IMR-90 (cell line): ENCODE results near the gene RBPJ. TPM values are rescaled to one million over a fixed set of nuclear protein-coding genes. Genes with fewer than 3 reads are reported as not detected.

Source experiments
- ATAC-seq: fragments of 200-7000 bp; cut with Tn5 transposase; 2 replicates; pipeline ENCODE4 v1.9.1; 2020; ENCODE audit warnings: low read depth, mild to moderate bottlenecking, moderate library complexity
- BruUV-seq: library from RNA; stranded (reverse); fragments of 400-500 nt; replicated peaks from 2 replicates; lab custom pipeline; 2021; lab: Mats Ljungman, UMichigan
- CTCF ChIA-PET: fragments of 300-600 bp; formaldehyde crosslinking; extraction: SDS; loops from one replicate; lab custom pipeline; 2021; ENCODE audit warnings: antibody characterized with exemption; lab: Yijun Ruan, JAX
- POLR2A ChIA-PET: fragments of 300-600 bp; sonication (Branson Sonifier 250); formaldehyde crosslinking; loops from one replicate; lab custom pipeline; 2022; ENCODE audit warnings: antibody characterized with exemption; ENCODE audit not compliant: unreplicated experiment; lab: Charles Lee
- DNase-seq: peaks from one replicate; pipeline ENCODE4 v3.0.0; 2013
- H2AFZ ChIP-seq: replicated peaks from 2 replicates; pipeline ENCODE3; 2013; ENCODE audit warnings: low read length, mild to moderate bottlenecking; ENCODE audit not compliant: poor library complexity
- H2AK5ac ChIP-seq: 2 replicates; pipeline ENCODE4 v1.6.1; 2013; ENCODE audit warnings: low read depth, low read length, inconsistent platforms
- H2AK9ac ChIP-seq: replicated peaks from 2 replicates; pipeline ENCODE3; 2013; ENCODE audit warnings: mild to moderate bottlenecking, low read depth, low read length, moderate library complexity; ENCODE audit not compliant: poor library complexity
- H2BK120ac ChIP-seq: 2 replicates; pipeline ENCODE4 v1.6.1; 2013; ENCODE audit warnings: low read depth, low read length, inconsistent platforms
- H2BK15ac ChIP-seq: 3 replicates; pipeline ENCODE4 v1.6.1; 2013; ENCODE audit warnings: low read depth, low read length, inconsistent platforms
- H2BK20ac ChIP-seq: 2 replicates; pipeline ENCODE4 v1.6.1; 2013; ENCODE audit warnings: low read depth, mild to moderate bottlenecking, inconsistent platforms, low read length, moderate library complexity
- H2BK5ac ChIP-seq: 2 replicates; pipeline ENCODE4 v1.6.1; 2013; ENCODE audit warnings: mild to moderate bottlenecking, low read depth, low read length, inconsistent platforms; ENCODE audit not compliant: poor library complexity, severe bottlenecking
- H3K14ac ChIP-seq: replicated peaks from 2 replicates; pipeline ENCODE4 v1.6.1; 2013; ENCODE audit warnings: low read depth, low read length, inconsistent platforms
- H3K18ac ChIP-seq: 2 replicates; pipeline ENCODE4 v1.6.1; 2013; ENCODE audit warnings: low read depth, low read length, control low read depth
- H3K23ac ChIP-seq: 2 replicates; pipeline ENCODE4 v1.6.1; 2013; ENCODE audit warnings: low read depth, low read length, inconsistent platforms
- H3K27ac ChIP-seq: 2 replicates; pipeline ENCODE4 v1.5.1; 2013; ENCODE audit warnings: mild to moderate bottlenecking, control low read depth, low read length; ENCODE audit not compliant: insufficient read depth
- H3K27me3 ChIP-seq: 2 replicates; pipeline ENCODE4 v1.6.1; 2013; ENCODE audit warnings: low read length; ENCODE audit not compliant: control insufficient read depth, insufficient read depth
- H3K36me3 ChIP-seq: 2 replicates; pipeline ENCODE4 v1.6.1; 2013; ENCODE audit warnings: low read length, mixed read lengths; ENCODE audit not compliant: control insufficient read depth, insufficient read depth
- H3K4ac ChIP-seq: 2 replicates; pipeline ENCODE4 v1.6.1; 2013; ENCODE audit warnings: low read depth, low read length, inconsistent platforms
- H3K4me1 ChIP-seq: 2 replicates; pipeline ENCODE4 v1.6.1; 2013; ENCODE audit warnings: low read length, mixed read lengths; ENCODE audit not compliant: control insufficient read depth, insufficient read depth
- H3K4me2 ChIP-seq: 2 replicates; pipeline ENCODE4 v1.6.1; 2013; ENCODE audit warnings: low read depth, mild to moderate bottlenecking, control low read depth, low read length, moderate library complexity
- H3K4me3 ChIP-seq: 2 replicates; pipeline ENCODE4 v1.5.1; 2013; ENCODE audit warnings: low read depth, mild to moderate bottlenecking, control low read depth, low read length, moderate library complexity; ENCODE audit not compliant: insufficient read depth
- H3K56ac ChIP-seq: 2 replicates; pipeline ENCODE4 v1.6.1; 2013; ENCODE audit warnings: low read length, inconsistent platforms; ENCODE audit not compliant: insufficient read depth; ENCODE audit errors: extremely low read depth
- H3K79me1 ChIP-seq, 2 experiments: 2 replicates each; pipeline ENCODE4 v1.6.1; 2013; ENCODE audit warnings: low read length in 2 of 2, inconsistent platforms in 1 of 2, low read depth in 1 of 2
- H3K9ac ChIP-seq: 2 replicates; pipeline ENCODE4 v1.6.1; 2013; ENCODE audit warnings: low read depth, low read length, control low read depth
- H3K9me1 ChIP-seq: 2 replicates; pipeline ENCODE4 v1.6.1; 2013; ENCODE audit warnings: low read length, inconsistent platforms; ENCODE audit not compliant: insufficient read depth
- H3K9me3 ChIP-seq: 2 replicates; pipeline ENCODE4 v1.6.1; 2013; ENCODE audit warnings: low read length; ENCODE audit not compliant: control insufficient read depth, insufficient read depth
- H4K20me1 ChIP-seq: 2 replicates; pipeline ENCODE4 v1.6.1; 2013; ENCODE audit warnings: low read length, inconsistent platforms; ENCODE audit not compliant: insufficient read depth
- H4K5ac ChIP-seq: 2 replicates; pipeline ENCODE4 v1.6.1; 2013; ENCODE audit warnings: mild to moderate bottlenecking, low read depth, low read length, control low read depth
- H4K8ac ChIP-seq, 2 experiments: 2 replicates each; pipeline ENCODE4 v1.6.1; 2013; ENCODE audit warnings: low read depth in 2 of 2, low read length in 2 of 2, control low read depth in 1 of 2, inconsistent platforms in 1 of 2
- H4K91ac ChIP-seq: 2 replicates; pipeline ENCODE4 v1.6.1; 2013; ENCODE audit warnings: low read depth, low read length, inconsistent platforms; ENCODE audit not compliant: insufficient read depth
- BHLHE40 ChIP-seq: fragments of 150-350 bp; IDR thresholded peaks from 2 replicates; pipeline ENCODE4 v1.6.1; 2016; ENCODE audit warnings: mild to moderate bottlenecking, low read depth, low read length
- CEBPB ChIP-seq: IDR thresholded peaks from 2 replicates; pipeline ENCODE4 v1.6.1; 2012; ENCODE audit warnings: low read depth, low read length, improper control_type of control experiment
- CHD1 ChIP-seq: IDR thresholded peaks from 2 replicates; pipeline ENCODE4 v1.6.1; 2012; ENCODE audit warnings: low read depth, low read length, improper control_type of control experiment
- CTCF ChIP-seq: conservative IDR thresholded peaks from 2 replicates; pipeline ENCODE4 v1.5.1; 2012; ENCODE audit warnings: mild to moderate bottlenecking, low read depth, low read length, improper control_type of control experiment
- ELK1 ChIP-seq: fragments of 150-350 bp; IDR thresholded peaks from 2 replicates; pipeline ENCODE4 v1.6.1; 2016; ENCODE audit warnings: low read depth, mild to moderate bottlenecking, low read length, moderate library complexity, borderline replicate concordance
- FOS ChIP-seq: fragments of 150-350 bp; IDR thresholded peaks from 2 replicates; pipeline ENCODE4 v1.6.1; 2016; ENCODE audit warnings: low read depth, low read length
- MAFK ChIP-seq: IDR thresholded peaks from 2 replicates; pipeline ENCODE4 v1.6.1; 2012; ENCODE audit warnings: low read depth, low read length, improper control_type of control experiment
- MAZ ChIP-seq: IDR thresholded peaks from 2 replicates; pipeline ENCODE4 v1.6.1; 2012; ENCODE audit warnings: low read depth, mild to moderate bottlenecking, low read length, improper control_type of control experiment, moderate library complexity, borderline replicate concordance
- MXI1 ChIP-seq: IDR thresholded peaks from 2 replicates; pipeline ENCODE4 v1.6.1; 2012; ENCODE audit warnings: low read depth, mild to moderate bottlenecking, low read length, moderate library complexity, borderline replicate concordance
- NFE2L2 ChIP-seq: fragments of 150-350 bp; IDR thresholded peaks from 2 replicates; pipeline ENCODE4 v1.6.1; 2016; ENCODE audit warnings: low read depth, mild to moderate bottlenecking, low read length
- POLR2A ChIP-seq: IDR thresholded peaks from 2 replicates; pipeline ENCODE4 v1.6.1; 2012; ENCODE audit warnings: mild to moderate bottlenecking, low read depth, low read length
- RAD21 ChIP-seq: IDR thresholded peaks from 2 replicates; pipeline ENCODE4 v1.6.1; 2012; ENCODE audit warnings: low read length, improper control_type of control experiment
- RCOR1 ChIP-seq: IDR thresholded peaks from 2 replicates; pipeline ENCODE4 v1.6.1; 2012; ENCODE audit warnings: mild to moderate bottlenecking, low read length, improper control_type of control experiment; ENCODE audit not compliant: insufficient replicate concordance
- RFX5 ChIP-seq: IDR thresholded peaks from 2 replicates; pipeline ENCODE4 v1.8.0; 2012; ENCODE audit warnings: low read depth, mild to moderate bottlenecking, low read length, moderate library complexity
- SMC3 ChIP-seq: fragments of 150-350 bp; IDR thresholded peaks from 2 replicates; pipeline ENCODE4 v1.6.1; 2016; ENCODE audit warnings: low read depth, mild to moderate bottlenecking, antibody characterized with exemption, low read length, moderate library complexity
- USF2 ChIP-seq: fragments of 150-350 bp; IDR thresholded peaks from 2 replicates; pipeline ENCODE4 v1.6.1; 2017; ENCODE audit warnings: mild to moderate bottlenecking, antibody characterized with exemption, low read length, low read depth
- WGBS, 2 experiments: methylation state at CpG; one replicate each; pipeline versions ENCODE4 v1.1.5 to v1.1.7; 2013; ENCODE audit warnings: missing lambda C conversion rate in 2 of 2; ENCODE audit not compliant: insufficient read length in 1 of 2; ENCODE audit errors: extremely low coverage in 2 of 2; 5-methylcytosine and 5-hydroxymethylcytosine counted together
- dilution Hi-C: fragments of 300-500 bp; cut with HindIII; formaldehyde crosslinking; loops from one replicate; pipeline ENCODE4 v1.14.3; 2018; ENCODE audit warnings: low sequenced_read_pairs; ENCODE audit not compliant: unreplicated experiment
- in situ Hi-C: fragments of 300-500 bp; cut with MboI; formaldehyde crosslinking; loops from 3 replicates; pipeline ENCODE4 v1.14.3; 2019; ENCODE audit warnings: low sequenced_read_pairs, inconsistent platforms, mixed read lengths
- intact Hi-C: fragments of 100-400 bp; cut with micrococcal nuclease; formaldehyde crosslinking; loops from 2 replicates; pipeline ENCODE4 v1.10.0; 2022
- polyA plus RNA-seq, 3 experiments: library from polyadenylated mRNA; depleted of rRNA; stranded (reverse); fragments of >200 nt; gene quantifications; 2 replicates each; pipeline ENCODE4 v1.2.3, GENCODE V29; 2012; ENCODE audit warnings: low replicate concordance in 1 of 3
- total RNA-seq: library from RNA; depleted of rRNA; stranded (reverse); fragments of >200 nt; gene quantifications from 2 replicates; pipeline ENCODE4 v1.2.3, GENCODE V29; 2012

Gene RBPJ
- total and polyA plus RNA-seq, 2 of the 4 experiments (the other 2 are of a cell fraction) = 50.3 to 148 TPM

DNA sequence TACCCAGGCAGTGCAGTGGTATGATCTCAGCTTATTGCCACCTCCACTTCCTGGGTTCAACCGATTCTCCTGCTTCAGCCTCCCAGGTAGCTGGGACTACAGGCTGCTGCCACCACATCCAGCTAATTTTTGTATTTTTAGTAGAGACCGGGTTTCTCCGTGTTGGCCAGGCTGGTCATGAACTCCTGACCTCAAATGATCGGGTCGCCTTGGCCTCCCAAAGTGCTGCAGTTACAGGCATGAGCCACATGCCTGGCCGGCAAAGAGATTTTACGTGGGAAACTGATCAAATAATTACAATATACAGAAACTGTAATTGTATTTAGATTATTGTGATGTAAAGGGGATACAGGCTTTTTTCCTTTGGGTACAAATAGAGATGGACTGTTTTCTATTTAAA, 33.7 kb downstream of the RBPJ start:
- dilution Hi-C loops (no loop called here), in situ Hi-C loops (no loop called here), intact Hi-C loops (no loop called here)
- WGBS, 2 experiments = no CpG with 5 or more reads among the region's 7 CpGs
- H3K23ac ChIP-seq = no peak overlapping the region
- peaks cover 92% of the 10 kb centered on the region for H4K20me1 ChIP-seq
- no peak overlapping the region for H2AK9ac ChIP-seq
- no peak overlapping the region for H3K4ac ChIP-seq
- no peak overlapping the region for H4K5ac ChIP-seq
- no peaks in the 10 kb centered on the region for H3K9me3 ChIP-seq
- peaks cover 19% of the 10 kb centered on the region for H3K9me1 ChIP-seq
- DNase-seq (no peak), ATAC-seq (no peak)
- no peak overlapping the region for H3K18ac ChIP-seq
- peaks cover 9% of the 10 kb centered on the region for H3K4me1 ChIP-seq
- H2BK5ac ChIP-seq = no peak overlapping the region
- H2BK120ac ChIP-seq = no peak overlapping the region
- no peaks in the 10 kb centered on the region for H3K36me3 ChIP-seq
- POLR2A ChIA-PET = no interaction called here
- H2AFZ ChIP-seq = no peak overlapping the region
- TF ChIP-seq MAZ (no peak), FOS (no peak), SMC3 (no peak), RFX5 (no peak), CHD1 (no peak), MAFK (no peak), NFE2L2 (no peak), RCOR1 (no peak), ELK1 (no peak), CEBPB (no peak), CTCF (no peak), MXI1 (no peak), BHLHE40 (no peak), RAD21 (no peak), USF2 (no peak), POLR2A (no peak)
- no peak overlapping the region for H3K9ac ChIP-seq
- no peak overlapping the region for H4K91ac ChIP-seq
- no peak overlapping the region for H4K8ac ChIP-seq
- H2BK20ac ChIP-seq = no peak overlapping the region
- H3K4me3 ChIP-seq = no peak overlapping the region
- CTCF ChIA-PET = interaction anchor here (0.6 to 0.7 kb wide), 3 partner anchors 50 to 159 kb away, joined by 3 to 4 read pairs (median 3); no protein-coding TSS in a partner anchor
- peaks cover 23 to 65% of the 10 kb centered on the region in 2 experiments for H3K79me1 ChIP-seq
- H3K14ac ChIP-seq = no peak overlapping the region
- no peak overlapping the region for H3K56ac ChIP-seq
- H3K4me2 ChIP-seq = no peak overlapping the region
- no peaks in the 10 kb centered on the region for H3K27me3 ChIP-seq
- BruUV-seq = no TSS peak
- H2BK15ac ChIP-seq = no peak overlapping the region
- H3K27ac ChIP-seq = no peak overlapping the region
- H2AK5ac ChIP-seq = no peak overlapping the region
